Measurements from ENCODE around the gene PTCH2.

- TF ChIP-seq POU2F2 (IDR thresholded peaks at IDR 0.05; ENCODE audit: low read depth, low read length) (no peak), POLR2A (IDR thresholded peaks at IDR 0.05; ENCODE audit: low read depth, low read length) (no peak; the same call in 1 of the 2 replicates), POLR2AphosphoS5 (IDR thresholded peaks at IDR 0.05; ENCODE audit: low read depth, low read length) (no peak)
Measured at GRCh38 chr1:44786138-44786840, 56.8 kb downstream of the PTCH2 start.

Data from GM12891 (cell line).